ENCODE data around the gene C1QTNF6.

C1QTNF6 gene

DNA sequence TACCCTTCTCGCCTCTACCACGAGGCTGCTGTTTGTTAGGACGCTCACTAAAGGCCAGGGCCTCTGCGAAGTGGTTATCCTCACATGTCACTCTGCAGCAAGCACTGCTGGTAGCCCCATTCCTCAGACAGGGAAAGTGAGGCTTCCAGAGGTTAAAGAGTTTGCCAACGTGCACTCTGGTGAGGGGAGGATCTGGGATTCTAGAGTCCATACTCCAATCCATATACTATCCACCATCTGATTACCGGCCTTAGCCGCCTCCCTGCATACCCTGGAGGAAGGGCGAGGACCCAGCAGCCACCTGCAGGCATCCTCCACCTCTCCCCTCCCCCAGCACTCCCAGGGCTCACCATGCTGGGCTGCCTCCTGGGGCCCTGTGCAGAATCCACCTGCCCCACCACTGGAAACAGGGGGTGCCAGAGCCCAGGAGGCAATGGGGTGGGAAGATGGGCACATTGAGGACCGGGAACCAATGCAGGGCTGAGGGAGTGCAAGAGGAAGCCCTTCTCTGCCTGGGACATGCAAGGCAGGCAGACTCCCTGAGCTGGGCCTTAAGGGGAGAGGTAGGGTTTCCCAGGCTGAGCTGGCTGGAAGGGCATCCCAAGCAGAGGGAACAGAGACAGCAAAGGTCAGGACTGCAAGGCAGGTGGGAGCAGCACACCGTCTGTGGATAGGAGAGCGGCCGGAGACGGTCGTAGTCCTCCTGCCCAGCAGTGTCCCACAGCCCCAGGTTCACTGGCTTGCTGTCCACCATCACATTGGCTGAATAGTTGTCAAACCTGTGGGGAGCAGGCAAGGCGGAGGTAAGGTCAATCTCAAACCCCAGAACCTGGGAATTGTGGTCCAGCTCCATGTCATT, 44.3 kb upstream of the C1QTNF6 start:
- Mint-ChIP-seq H3K27ac (no peak overlapping the region), H3K27me3 (ENCODE audit: low read depth) (peaks cover 28% of the 10 kb centered on the region), H3K9me3 (no peaks in the 10 kb centered on the region), H3K36me3 (ENCODE audit: low read depth) (no peaks in the 10 kb centered on the region), H3K4me3 (no peak overlapping the region), H3K4me1 (peaks cover 10% of the 10 kb centered on the region)
- TF ChIP-seq CTCF (IDR thresholded peaks at IDR 0.05; ENCODE audit: unreplicated experiment in 3 of 3), result no peak

GRCh38 chr22:37231406-37232139, 43.5 kb upstream of the C1QTNF6 start:
- no peak for TF ChIP-seq CTCF (IDR thresholded peaks at IDR 0.05; ENCODE audit: unreplicated experiment in 3 of 3)
- peaks cover 26% of the 10 kb centered on the region for H3K27me3 Mint-ChIP-seq (ENCODE audit: low read depth)
- no peak overlapping the region for H3K4me3 Mint-ChIP-seq
- peaks cover 10% of the 10 kb centered on the region for H3K4me1 Mint-ChIP-seq
- H3K9me3 Mint-ChIP-seq, result no peaks in the 10 kb centered on the region
- no peak overlapping the region for H3K27ac Mint-ChIP-seq
- H3K36me3 Mint-ChIP-seq (ENCODE audit: low read depth), result no peaks in the 10 kb centered on the region

DNA sequence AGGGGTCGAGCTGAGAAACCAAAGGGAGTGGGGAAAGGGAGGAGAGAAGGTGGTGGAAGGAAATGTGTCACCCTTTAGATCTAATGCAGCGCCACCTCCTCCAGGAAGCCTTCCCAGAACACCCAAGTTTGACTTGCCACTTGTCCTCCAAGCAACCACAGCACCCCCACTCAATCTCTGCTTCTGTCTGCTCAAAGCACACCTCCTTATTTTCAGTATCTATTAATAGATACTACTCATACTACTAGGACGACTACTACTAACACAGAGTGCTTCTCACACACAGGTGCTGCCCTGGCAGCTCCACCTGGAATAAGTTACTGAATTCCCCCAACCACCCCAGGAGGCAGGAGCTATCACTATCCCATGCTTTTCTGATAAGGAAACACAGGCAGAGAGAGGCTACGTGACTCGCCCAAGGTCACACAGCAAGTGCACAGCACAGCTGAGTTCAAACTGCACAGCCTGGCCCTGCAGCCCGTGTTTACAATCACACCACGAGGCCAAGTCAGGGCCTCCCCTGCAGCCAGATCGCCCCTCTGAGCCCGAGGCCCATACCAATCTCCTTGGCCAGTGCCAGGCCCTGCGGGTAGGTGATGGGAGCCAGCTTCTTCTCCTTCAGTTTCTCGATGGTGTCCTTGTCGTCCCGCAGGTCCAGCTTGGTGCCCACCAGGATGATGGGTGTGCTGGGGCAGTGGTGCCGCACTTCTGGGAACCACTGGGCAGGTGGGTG, 42.8 kb upstream of the C1QTNF6 start:
- no peaks in the 10 kb centered on the region for H3K9me3 Mint-ChIP-seq
- TF ChIP-seq CTCF (IDR thresholded peaks at IDR 0.05; ENCODE audit: unreplicated experiment in 3 of 3), result no peak
- H3K36me3 Mint-ChIP-seq (ENCODE audit: low read depth), result no peaks in the 10 kb centered on the region
- H3K27me3 Mint-ChIP-seq (ENCODE audit: low read depth), result peaks cover 26% of the 10 kb centered on the region
- H3K27ac Mint-ChIP-seq, result peak overlapping the region in 1 of 3 experiments; percentile 51
- H3K4me1 Mint-ChIP-seq, result peaks cover 10% of the 10 kb centered on the region
- H3K4me3 Mint-ChIP-seq, result no peak overlapping the region

GRCh38 chr22:37229805-37230672, 42.0 kb upstream of the C1QTNF6 start:
- Mint-ChIP-seq H3K9me3 (no peaks in the 10 kb centered on the region), H3K36me3 (ENCODE audit: low read depth) (no peaks in the 10 kb centered on the region), H3K27me3 (ENCODE audit: low read depth) (peaks cover 26% of the 10 kb centered on the region), H3K27ac (no peak overlapping the region), H3K4me3 (no peak overlapping the region), H3K4me1 (peaks cover 10% of the 10 kb centered on the region)
- no peak for TF ChIP-seq CTCF (IDR thresholded peaks at IDR 0.05; ENCODE audit: unreplicated experiment in 3 of 3)

DNA sequence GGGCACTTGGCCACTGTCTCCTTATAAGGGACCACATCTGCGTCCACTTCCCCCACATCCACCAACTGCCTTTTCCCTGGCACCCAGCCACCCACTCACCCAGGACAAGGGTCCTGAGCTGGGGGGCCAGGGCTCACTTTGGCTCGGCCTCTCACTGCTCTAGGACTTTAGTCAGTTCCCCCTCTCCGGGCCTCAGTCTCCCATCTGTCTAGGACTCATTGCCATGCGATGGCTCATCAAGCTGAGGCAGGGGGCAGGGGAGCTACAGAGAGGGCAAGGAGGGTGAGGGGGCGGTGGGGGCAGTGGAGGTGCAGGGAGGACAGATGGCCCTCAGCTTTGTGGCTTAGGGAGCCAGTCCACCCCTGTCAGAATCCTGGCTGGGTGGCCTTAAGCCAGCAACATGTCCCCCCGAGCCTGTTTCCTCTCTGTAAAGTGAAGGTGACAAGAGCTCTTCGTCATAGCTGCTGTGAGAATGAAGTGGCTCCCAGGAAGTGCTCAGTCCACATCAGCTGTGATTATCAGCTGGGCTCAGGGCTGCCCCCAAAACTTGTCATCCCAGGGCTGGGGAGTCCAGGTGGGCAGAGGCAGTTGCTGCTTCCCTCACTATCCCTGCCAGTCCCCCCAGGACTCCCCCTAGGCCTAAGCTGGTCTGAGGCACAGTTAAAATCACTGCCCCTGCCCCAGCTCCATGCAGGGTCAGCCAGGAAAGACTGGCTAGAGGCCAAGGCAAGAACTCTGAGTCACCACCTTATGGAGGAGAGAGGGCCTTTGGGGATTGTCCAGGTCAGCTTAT, 41.2 kb upstream of the C1QTNF6 start:
- Mint-ChIP-seq H3K9me3 (no peaks in the 10 kb centered on the region), H3K27me3 (ENCODE audit: low read depth) (peaks cover 18% of the 10 kb centered on the region), H3K27ac (peak overlapping the region in 1 of 3 experiments; percentile 40), H3K4me3 (no peak overlapping the region), H3K4me1 (peaks cover 10% of the 10 kb centered on the region), H3K36me3 (ENCODE audit: low read depth) (no peaks in the 10 kb centered on the region)
- TF ChIP-seq CTCF (IDR thresholded peaks at IDR 0.05; ENCODE audit: unreplicated experiment in 3 of 3), result no peak
